ENCODE data around the gene NAGPA. TPM values are rescaled to one million over a fixed set of nuclear protein-coding genes. Genes with fewer than 3 reads are reported as not detected.

NAGPA gene
- total and polyA plus RNA-seq, 2 of the 13 experiments (the other 11 are each of a cell fraction or from before 2014, with no cell fraction given): 27.1 to 60.3 TPM

- TF ChIP-seq CREB3 (CRISPR knock-in tag; IDR thresholded peaks at IDR 0.05) (peak; percentile 98), SP4 (CRISPR knock-in tag; IDR thresholded peaks at IDR 0.05) (peak; percentile 90), CBX5 (CRISPR knock-in tag; IDR thresholded peaks at IDR 0.05; ENCODE audit: borderline replicate concordance) (peak; percentile 95; the same call in 1 of the 2 replicates), MIXL1 (CRISPR knock-in tag; IDR thresholded peaks at IDR 0.05) (peak; percentile 87), ZNF430 (CRISPR knock-in tag; IDR thresholded peaks at IDR 0.05) (peak; percentile 98), CREB1 (IDR thresholded peaks at IDR 0.05) (no peak), CREB1 (CRISPR knock-in tag; IDR thresholded peaks at IDR 0.05) (no peak), PHF8 (CRISPR knock-in tag; IDR thresholded peaks at IDR 0.05) (peak; percentile 97), MBD4 (IDR thresholded peaks at IDR 0.05; ENCODE audit: borderline replicate concordance, low read length) (no peak), ZBTB20 (CRISPR knock-in tag; IDR thresholded peaks at IDR 0.05; ENCODE audit: borderline replicate concordance, low read depth) (peak; percentile 86), WIZ (CRISPR knock-in tag; IDR thresholded peaks at IDR 0.05) (no peak), PHB2 (IDR thresholded peaks at IDR 0.05; ENCODE audit: partially characterized antibody) (no peak), SIX1 (CRISPR knock-in tag; IDR thresholded peaks at IDR 0.05; ENCODE audit: borderline replicate concordance) (peak; percentile 69; the same call in 1 of the 2 replicates), HNRNPH1 (optimal IDR thresholded peaks at IDR 0.05; ENCODE audit: low read depth, low read length) (no peak), ZBTB8A (CRISPR knock-in tag; IDR thresholded peaks at IDR 0.05; ENCODE audit: borderline replicate concordance, low read depth) (no peak), ZNF549 (CRISPR knock-in tag; IDR thresholded peaks at IDR 0.05) (no peak; the same call in 1 of the 2 replicates), ZBTB49 (CRISPR knock-in tag; IDR thresholded peaks at IDR 0.05; ENCODE audit: borderline replicate concordance) (0 out of 2 replicates have a peak, but pooled peaks have one; percentile 55), ETS1 (CRISPR knock-in tag; IDR thresholded peaks at IDR 0.05) (peak; percentile 77; the same call in 1 of the 2 replicates), ZSCAN22 (CRISPR knock-in tag; IDR thresholded peaks at IDR 0.05) (no peak; the same call in 1 of the 2 replicates), MED8 (CRISPR knock-in tag; IDR thresholded peaks at IDR 0.05; ENCODE audit: insufficient replicate concordance) (peak; percentile 57), MAF1 (CRISPR knock-in tag; IDR thresholded peaks at IDR 0.05; ENCODE audit: borderline replicate concordance) (peak; percentile 96), THAP8 (CRISPR knock-in tag; IDR thresholded peaks at IDR 0.05; ENCODE audit: borderline replicate concordance) (peak; percentile 82; the same call in 1 of the 2 replicates), ZNF547 (CRISPR knock-in tag; IDR thresholded peaks at IDR 0.05) (peak; percentile 65), ZNF329 (CRISPR knock-in tag; IDR thresholded peaks at IDR 0.05; ENCODE audit: low read depth) (peak; percentile 44; the same call in 1 of the 2 replicates), ZNF552 (CRISPR knock-in tag; IDR thresholded peaks at IDR 0.05; ENCODE audit: borderline replicate concordance) (peak; percentile 72; the same call in 1 of the 2 replicates)
Observed at GRCh38 chr16:5033256-5034166, at the start of gene NAGPA (continued).

All from HepG2 (cell line).